Mesenchymal stem cell (in vitro differentiated cells and primary cell): ENCODE measurements around the gene MAP3K9.

ENCODE experiments used
- DNase-seq: peaks from one replicate; pipeline ENCODE4 v3.0.0-alpha.2; 2013
- H2AFZ ChIP-seq: one replicate; pipeline ENCODE4 v1.6.1; 2013; ENCODE audit warnings: low read depth, mild to moderate bottlenecking, control low read depth, inconsistent platforms, low read length, moderate library complexity
- H2AK5ac ChIP-seq: 2 replicates; pipeline ENCODE4 v1.6.1; 2013; ENCODE audit warnings: low read length, moderate library complexity, mild to moderate bottlenecking, inconsistent platforms; ENCODE audit not compliant: severe bottlenecking
- H2BK120ac ChIP-seq: one replicate; pipeline ENCODE4 v1.6.1; 2013; ENCODE audit warnings: low read depth, mild to moderate bottlenecking, inconsistent platforms, low read length, moderate library complexity
- H2BK12ac ChIP-seq, 2 experiments: one replicate each; pipeline ENCODE4 v1.6.1; 2013; ENCODE audit warnings: inconsistent platforms in 2 of 2, low read length in 2 of 2, mild to moderate bottlenecking in 2 of 2, moderate library complexity in 2 of 2, control low read depth in 1 of 2
- H2BK15ac ChIP-seq: one replicate; pipeline ENCODE4 v1.6.1; 2013; ENCODE audit warnings: mild to moderate bottlenecking, low read depth, inconsistent platforms; ENCODE audit not compliant: poor library complexity, severe bottlenecking
- H2BK5ac ChIP-seq: 2 replicates; pipeline ENCODE4 v1.6.1; 2013; ENCODE audit warnings: low read depth, mild to moderate bottlenecking, low read length, control low read depth, inconsistent platforms; ENCODE audit not compliant: poor library complexity, severe bottlenecking
- H3K14ac ChIP-seq, 2 experiments: one replicate each; pipeline ENCODE4 v1.6.1; 2013; ENCODE audit warnings: inconsistent platforms in 2 of 2, low read length in 2 of 2, control low read depth in 1 of 2, mild to moderate bottlenecking in 1 of 2, moderate library complexity in 1 of 2
- H3K18ac ChIP-seq, 2 experiments: one replicate each; pipeline ENCODE4 v1.6.1; 2013; ENCODE audit warnings: inconsistent platforms in 2 of 2, low read length in 2 of 2, control low read depth in 1 of 2, low read depth in 1 of 2, mild to moderate bottlenecking in 1 of 2
- H3K23ac ChIP-seq, 2 experiments: one replicate each; pipeline ENCODE4 v1.6.1; 2013; ENCODE audit warnings: inconsistent platforms in 2 of 2, low read length in 2 of 2, mild to moderate bottlenecking in 2 of 2, moderate library complexity in 2 of 2, control low read depth in 1 of 2
- H3K27ac ChIP-seq: 2 replicates; pipeline ENCODE4 v1.5.1; 2013; ENCODE audit warnings: mild to moderate bottlenecking, moderate library complexity, low read length, control low read depth, inconsistent platforms; ENCODE audit not compliant: poor library complexity, severe bottlenecking
- H3K27me3 ChIP-seq, 2 experiments: 2 replicates each; pipeline versions ENCODE4 v1.6.1 to v1.7.0; 2013; ENCODE audit warnings: low read length in 2 of 2, mild to moderate bottlenecking in 2 of 2, moderate library complexity in 2 of 2, control low read depth in 1 of 2, inconsistent platforms in 1 of 2; ENCODE audit not compliant: control insufficient read depth in 1 of 2, insufficient read depth in 1 of 2
- H3K36me3 ChIP-seq, 2 experiments: 2 replicates each; pipeline versions ENCODE4 v1.6.1 to v1.7.0; 2013; ENCODE audit warnings: low read length in 2 of 2, control low read depth in 1 of 2, inconsistent platforms in 1 of 2, low read depth in 1 of 2, mild to moderate bottlenecking in 1 of 2; ENCODE audit not compliant: insufficient read depth in 2 of 2, control insufficient read depth in 1 of 2
- H3K4ac ChIP-seq, 2 experiments: one replicate each; pipeline ENCODE4 v1.6.1; 2013; ENCODE audit warnings: inconsistent platforms in 2 of 2, low read length in 2 of 2, mild to moderate bottlenecking in 2 of 2, moderate library complexity in 2 of 2, control low read depth in 1 of 2, low read depth in 1 of 2
- H3K4me1 ChIP-seq: 2 replicates; pipeline ENCODE4 v1.6.1; 2013; ENCODE audit warnings: low read depth, low read length, control low read depth; ENCODE audit not compliant: control insufficient read depth, insufficient read depth
- H3K4me2 ChIP-seq: 2 replicates; pipeline ENCODE4 v1.6.1; 2013; ENCODE audit warnings: low read length, mild to moderate bottlenecking, inconsistent platforms; ENCODE audit not compliant: poor library complexity, severe bottlenecking
- H3K4me3 ChIP-seq, 2 experiments: 2 replicates each; pipeline versions ENCODE4 v1.5.1 to v1.7.0; 2013; ENCODE audit warnings: low read length in 2 of 2, mild to moderate bottlenecking in 2 of 2, control low read depth in 1 of 2, low read depth in 1 of 2; ENCODE audit not compliant: insufficient read depth in 1 of 2
- H3K79me1 ChIP-seq: replicated peaks from 2 replicates; pipeline ENCODE4 v1.6.1; 2013; ENCODE audit warnings: mild to moderate bottlenecking, control low read depth, low read length, inconsistent platforms; ENCODE audit not compliant: poor library complexity, severe bottlenecking
- H3K9ac ChIP-seq: 2 replicates; pipeline ENCODE4 v1.7.0; 2013; ENCODE audit warnings: mild to moderate bottlenecking, low read length, moderate library complexity
- H3K9me3 ChIP-seq: 2 replicates; pipeline ENCODE4 v1.7.0; 2013; ENCODE audit warnings: mild to moderate bottlenecking, low read length; ENCODE audit not compliant: control insufficient read depth
- H4K8ac ChIP-seq: one replicate; pipeline ENCODE4 v1.6.1; 2013; ENCODE audit warnings: inconsistent platforms, mild to moderate bottlenecking, low read length, moderate library complexity
- H4K91ac ChIP-seq: one replicate; pipeline ENCODE4 v1.6.1; 2013; ENCODE audit warnings: mild to moderate bottlenecking, low read length, inconsistent platforms
- WGBS: methylation state at CpG from one replicate; pipeline ENCODE4 v1.1.7; 2013; ENCODE audit warnings: mixed read lengths; 5-methylcytosine and 5-hydroxymethylcytosine counted together

The MAP3K9 gene

DNA sequence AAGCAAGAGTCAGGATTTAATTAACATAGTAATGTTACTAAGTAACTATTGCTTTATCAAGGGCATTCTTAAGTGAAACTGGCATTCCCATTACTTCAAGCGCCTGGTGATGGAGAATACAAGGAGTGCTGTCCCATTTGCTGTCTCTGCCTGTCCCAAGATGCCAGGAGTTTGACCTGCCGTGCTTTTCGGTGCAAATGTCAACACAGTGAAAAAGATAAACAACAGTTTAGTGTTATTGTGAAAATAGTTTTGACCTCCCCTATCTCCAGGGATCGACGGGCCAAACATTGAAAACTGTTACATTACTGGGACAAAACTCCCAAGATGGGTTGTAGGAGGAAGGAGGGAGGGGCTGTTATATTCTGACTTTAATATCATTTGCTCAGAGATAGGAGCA lies 92.8 kb downstream of the MAP3K9 start:
- no peak overlapping the region for H2BK120ac ChIP-seq
- no peaks in the 10 kb centered on the region for H3K79me1 ChIP-seq
- no peaks in the 10 kb centered on the region for H3K36me3 ChIP-seq
- no peak overlapping the region for H3K23ac ChIP-seq
- no peak overlapping the region for H4K8ac ChIP-seq
- DNase-seq = no peak
- H2BK15ac ChIP-seq = no peak overlapping the region
- H2BK5ac ChIP-seq = no peak overlapping the region
- H3K27me3 ChIP-seq = peaks cover 0 to 22% of the 10 kb centered on the region in 2 experiments
- H3K4me1 ChIP-seq = peaks cover under 1% of the 10 kb centered on the region
- H3K4me2 ChIP-seq = no peak overlapping the region
- no peak overlapping the region for H3K27ac ChIP-seq
- no peak overlapping the region for H3K18ac ChIP-seq
- H3K4me3 ChIP-seq = no peak overlapping the region
- no peak overlapping the region for H2AFZ ChIP-seq
- H3K14ac ChIP-seq = no peak overlapping the region
- H3K9ac ChIP-seq = no peak overlapping the region
- no peak overlapping the region for H2BK12ac ChIP-seq
- H2AK5ac ChIP-seq = no peak overlapping the region
- no peak overlapping the region for H3K4ac ChIP-seq
- no peak overlapping the region for H4K91ac ChIP-seq
- 22% methylated on average over 3 of the region's 5 CpGs for WGBS
- no peaks in the 10 kb centered on the region for H3K9me3 ChIP-seq

DNA sequence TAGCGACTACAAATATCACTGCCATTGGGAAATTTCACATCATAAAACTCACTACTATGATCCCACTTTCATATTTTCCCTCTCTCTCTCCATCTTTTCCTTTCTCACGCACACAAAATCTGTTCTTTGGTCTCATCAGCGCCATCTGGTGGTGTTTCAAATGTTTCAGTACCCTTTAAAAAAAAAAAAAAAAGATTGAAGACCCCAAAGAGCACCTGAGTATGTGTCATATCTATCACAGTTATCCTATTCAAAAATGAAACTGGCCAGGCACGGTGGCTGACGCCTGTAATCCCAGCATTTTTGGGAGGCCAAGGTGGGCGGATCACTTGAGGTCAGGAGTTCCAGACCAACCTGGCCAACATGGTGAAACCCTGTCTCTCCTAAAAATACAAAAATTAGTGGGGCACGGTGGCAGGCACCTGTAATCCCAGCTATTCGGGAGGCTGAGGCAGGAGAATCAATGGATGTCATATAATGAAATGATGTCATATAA lies 95.2 kb downstream of the MAP3K9 start:
- Histone ChIP-seq H3K4ac (no peak overlapping the region), H3K4me3 (no peak overlapping the region), H3K79me1 (no peaks in the 10 kb centered on the region), H2BK5ac (no peak overlapping the region), H3K9me3 (no peaks in the 10 kb centered on the region), H3K27me3 (peaks cover 0 to 21% of the 10 kb centered on the region in 2 experiments), H2BK15ac (no peak overlapping the region), H2AK5ac (no peak overlapping the region), H3K4me2 (no peak overlapping the region), H4K8ac (no peak overlapping the region), H4K91ac (no peak overlapping the region), H3K23ac (no peak overlapping the region), H3K36me3 (no peaks in the 10 kb centered on the region), H2BK120ac (no peak overlapping the region), H2BK12ac (no peak overlapping the region), H3K9ac (no peak overlapping the region), H3K14ac (no peak overlapping the region), H3K27ac (no peak overlapping the region), H2AFZ (no peak overlapping the region), H3K18ac (no peak overlapping the region), H3K4me1 (no peaks in the 10 kb centered on the region)
- 21% methylated on average over 8 of the region's 8 CpGs for WGBS
- DNase-seq = peak; percentile 72

- Histone ChIP-seq H3K4me3 (no peak overlapping the region), H3K79me1 (no peaks in the 10 kb centered on the region), H2BK120ac (no peak overlapping the region), H2BK12ac (no peak overlapping the region), H4K91ac (no peak overlapping the region), H3K4me2 (no peak overlapping the region), H4K8ac (no peak overlapping the region), H3K9me3 (no peaks in the 10 kb centered on the region), H3K27me3 (peaks cover 0 to 19% of the 10 kb centered on the region in 2 experiments), H2BK5ac (no peak overlapping the region), H3K9ac (no peak overlapping the region), H2AK5ac (no peak overlapping the region), H3K4me1 (no peaks in the 10 kb centered on the region), H3K18ac (no peak overlapping the region), H3K14ac (no peak overlapping the region), H3K4ac (no peak overlapping the region), H3K36me3 (no peaks in the 10 kb centered on the region), H2AFZ (no peak overlapping the region), H3K23ac (no peak overlapping the region), H3K27ac (no peak overlapping the region), H2BK15ac (no peak overlapping the region)
- no peak for DNase-seq
- 5% methylated on average over 3 of the region's 3 CpGs for WGBS
Observed at GRCh38 chr14:70713511-70713916, 95.8 kb downstream of the MAP3K9 start.

DNA sequence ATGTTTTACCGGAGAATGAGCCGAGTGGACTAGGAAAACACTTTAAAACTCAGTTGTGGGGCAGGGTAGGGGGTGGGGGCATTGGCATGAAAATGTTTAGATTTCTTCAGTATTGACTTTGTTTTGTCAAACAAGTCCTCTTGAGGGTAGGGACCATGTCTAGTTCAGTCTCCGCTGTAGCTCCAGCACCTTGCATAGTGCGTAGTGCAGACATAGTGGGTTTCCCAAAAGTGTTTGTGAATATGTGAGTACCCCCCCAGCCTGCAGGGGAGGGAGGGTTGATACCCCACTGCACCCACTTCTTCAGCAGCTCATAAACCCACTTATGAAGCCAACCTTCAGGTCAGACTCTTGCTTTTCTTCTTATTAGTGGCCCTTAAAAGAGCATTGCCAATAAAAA lies 96.2 kb downstream of the MAP3K9 start:
- H3K4ac ChIP-seq = no peak overlapping the region
- H3K79me1 ChIP-seq = no peaks in the 10 kb centered on the region
- H2AFZ ChIP-seq = no peak overlapping the region
- H3K18ac ChIP-seq = no peak overlapping the region
- H4K8ac ChIP-seq = no peak overlapping the region
- no peak overlapping the region for H4K91ac ChIP-seq
- H3K9ac ChIP-seq = no peak overlapping the region
- no peak for DNase-seq
- H2BK12ac ChIP-seq = no peak overlapping the region
- H3K23ac ChIP-seq = no peak overlapping the region
- H3K14ac ChIP-seq = no peak overlapping the region
- H3K4me2 ChIP-seq = no peak overlapping the region
- no peak overlapping the region for H3K4me3 ChIP-seq
- no peaks in the 10 kb centered on the region for H3K9me3 ChIP-seq
- H3K27me3 ChIP-seq = peaks cover 0 to 19% of the 10 kb centered on the region in 2 experiments
- no peak overlapping the region for H2BK15ac ChIP-seq
- H2BK120ac ChIP-seq = no peak overlapping the region
- no peaks in the 10 kb centered on the region for H3K4me1 ChIP-seq
- WGBS = 71% methylated on average over 4 of the region's 4 CpGs
- H2BK5ac ChIP-seq = no peak overlapping the region
- H3K27ac ChIP-seq = no peak overlapping the region
- no peak overlapping the region for H2AK5ac ChIP-seq
- no peaks in the 10 kb centered on the region for H3K36me3 ChIP-seq
